Liver (tissue), 9 donors: ENCODE results near the gene STRIP2. TPM values are rescaled to one million over a fixed set of nuclear protein-coding genes. Genes with fewer than 3 reads are reported as not detected.

Experiments used
- DNase-seq: peaks from one replicate; pipeline ENCODE4 v3.0.0-alpha.2; 2017; ENCODE audit warnings: low spot score
- H3K27ac ChIP-seq, 2 donors: one replicate each; pipeline ENCODE4 v1.7.0; 2013; ENCODE audit warnings: inconsistent platforms in 2 of 2, low read length in 2 of 2, control low read depth in 1 of 2, low read depth in 1 of 2, mild to moderate bottlenecking in 1 of 2
- H3K27me3 ChIP-seq, 4 donors: one replicate each; pipeline versions ENCODE4 v1.6.1 to v1.7.0; 2013; ENCODE audit warnings: low read length in 3 of 4, inconsistent platforms in 1 of 4, mild to moderate bottlenecking in 1 of 4, moderate library complexity in 1 of 4; ENCODE audit not compliant: control insufficient read depth in 4 of 4, insufficient read depth in 4 of 4
- H3K36me3 ChIP-seq, 4 donors: one replicate each; pipeline versions ENCODE4 v1.6.1 to v1.7.0; 2013; ENCODE audit warnings: low read length in 3 of 4, mild to moderate bottlenecking in 3 of 4, low read depth in 1 of 4, moderate library complexity in 1 of 4; ENCODE audit not compliant: control insufficient read depth in 4 of 4, insufficient read depth in 3 of 4
- H3K4me1 ChIP-seq, 4 donors: one replicate each; pipeline versions ENCODE4 v1.6.1 to v1.7.0; 2013; ENCODE audit warnings: low read length in 3 of 4, mild to moderate bottlenecking in 3 of 4, moderate library complexity in 1 of 4; ENCODE audit not compliant: control insufficient read depth in 4 of 4, insufficient read depth in 4 of 4
- H3K4me3 ChIP-seq, 3 donors: one replicate each; pipeline versions ENCODE4 v1.6.1 to v1.7.0; 2013; ENCODE audit warnings: low read length in 3 of 3, control low read depth in 1 of 3, low read depth in 1 of 3, mild to moderate bottlenecking in 1 of 3
- H3K9ac ChIP-seq, 2 donors: one replicate each; pipeline ENCODE4 v1.7.0; 2013; ENCODE audit warnings: low read length in 2 of 2, mild to moderate bottlenecking in 2 of 2, moderate library complexity in 2 of 2, control low read depth in 1 of 2, low read depth in 1 of 2
- H3K9me3 ChIP-seq, 4 donors: one replicate each; pipeline versions ENCODE4 v1.6.1 to v1.7.0; 2013; ENCODE audit warnings: low read length in 3 of 4; ENCODE audit not compliant: control insufficient read depth in 4 of 4
- EGR1 ChIP-seq, 2 donors: IDR thresholded peaks; 2 replicates each; pipeline ENCODE4 v1.6.1; 2016 to 2018; ENCODE audit warnings: antibody characterized with exemption in 2 of 2, low read depth in 2 of 2
- FOXA1 ChIP-seq: IDR thresholded peaks from 2 replicates; pipeline ENCODE4 v1.6.1; 2016; ENCODE audit warnings: antibody characterized with exemption
- FOXA2 ChIP-seq: IDR thresholded peaks from 2 replicates; pipeline ENCODE4 v1.6.1; 2016; ENCODE audit warnings: antibody characterized with exemption
- GABPA ChIP-seq, 2 donors: IDR thresholded peaks in 1 of 2; conservative IDR thresholded peaks in 1 of 2; 2 replicates each; pipeline ENCODE4 v1.6.1; 2016; ENCODE audit warnings: antibody characterized with exemption in 2 of 2, mild to moderate bottlenecking in 1 of 2, moderate library complexity in 1 of 2
- HNF4A ChIP-seq, 2 donors: conservative IDR thresholded peaks; 2 replicates each; pipeline ENCODE4 v1.6.1; 2016; ENCODE audit warnings: antibody characterized with exemption in 2 of 2, mild to moderate bottlenecking in 2 of 2
- HNF4G ChIP-seq: IDR thresholded peaks from 2 replicates; pipeline ENCODE4 v1.6.1; 2016; ENCODE audit warnings: antibody characterized with exemption
- JUND ChIP-seq, 2 donors: IDR thresholded peaks; 2 replicates each; pipeline ENCODE4 v1.6.1; 2016; ENCODE audit warnings: antibody characterized with exemption in 2 of 2
- NR2F2 ChIP-seq: IDR thresholded peaks from 2 replicates; pipeline ENCODE4 v1.6.1; 2016; ENCODE audit warnings: antibody characterized with exemption
- RAD21 ChIP-seq, 2 donors: IDR thresholded peaks; 2 replicates each; pipeline ENCODE4 v1.6.1; 2016; ENCODE audit warnings: antibody characterized with exemption in 2 of 2, mild to moderate bottlenecking in 2 of 2
- RXRA ChIP-seq, 2 donors: IDR thresholded peaks; 2 replicates each; pipeline ENCODE4 v1.6.1; 2017 to 2018; ENCODE audit warnings: antibody characterized with exemption in 2 of 2, mild to moderate bottlenecking in 1 of 2
- SP1 ChIP-seq: IDR thresholded peaks from 2 replicates; pipeline ENCODE4 v1.6.1; 2018; ENCODE audit warnings: antibody characterized with exemption, mild to moderate bottlenecking
- YY1 ChIP-seq: IDR thresholded peaks from 2 replicates; pipeline ENCODE4 v1.6.1; 2016; ENCODE audit warnings: antibody characterized with exemption, mild to moderate bottlenecking
- WGBS: extraction: QIAGEN DNeasy Blood & Tissue Kit; methylation state at CpG from one replicate; pipeline ENCODE4 v1.1.7; 2013; 5-methylcytosine and 5-hydroxymethylcytosine counted together
- polyA plus RNA-seq, 2 donors: library from polyadenylated mRNA; stranded (reverse) in 1 of 2; unstranded in 1 of 2; fragments of 200-250 nt in 1 of 2; fragments of >200 nt in 1 of 2; fragmentation: Nextera tagmentation in 1 of 2; extraction: Ambion mirVana in 1 of 2; gene quantifications; one replicate each; pipeline versions ENCODE4 v1.2.1 to v1.2.3, GENCODE V29; 2013 to 2015
- total RNA-seq, 2 donors: library from RNA; depleted of rRNA; stranded (reverse); fragments of >200 nt; gene quantifications; one replicate each; pipeline ENCODE4 v1.2.3, GENCODE V29; 2014
- TF ChIP-seq, protein P1 (sequence below): fragments of 150-350 bp; IDR thresholded peaks from 2 replicates; pipeline ENCODE4 v1.5.1; 2017; ENCODE audit warnings: improper control_type of control experiment, low read depth, low read length; ENCODE audit not compliant: missing input control
- TF ChIP-seq, protein P2 (sequence below): IDR thresholded peaks from 2 replicates; pipeline ENCODE4 v1.6.1; 2016; ENCODE audit warnings: antibody characterized with exemption
- TF ChIP-seq, protein P3 (sequence below): IDR thresholded peaks from 2 replicates; pipeline ENCODE4 v1.6.1; 2016; ENCODE audit warnings: antibody characterized with exemption, mild to moderate bottlenecking
- TF ChIP-seq, protein P4 (sequence below): IDR thresholded peaks from 2 replicates; pipeline ENCODE4 v1.6.1; 2016; ENCODE audit warnings: antibody characterized with exemption
- donor health status: healthy.
- donor health status: healthy.
- donor health status: healthy.
- donor health status: healthy.
- donor health status: healthy.

The STRIP2 gene
- total and polyA plus RNA-seq, 4 donors = 0.18 to 4.8 (median 0.35) TPM

DNA sequence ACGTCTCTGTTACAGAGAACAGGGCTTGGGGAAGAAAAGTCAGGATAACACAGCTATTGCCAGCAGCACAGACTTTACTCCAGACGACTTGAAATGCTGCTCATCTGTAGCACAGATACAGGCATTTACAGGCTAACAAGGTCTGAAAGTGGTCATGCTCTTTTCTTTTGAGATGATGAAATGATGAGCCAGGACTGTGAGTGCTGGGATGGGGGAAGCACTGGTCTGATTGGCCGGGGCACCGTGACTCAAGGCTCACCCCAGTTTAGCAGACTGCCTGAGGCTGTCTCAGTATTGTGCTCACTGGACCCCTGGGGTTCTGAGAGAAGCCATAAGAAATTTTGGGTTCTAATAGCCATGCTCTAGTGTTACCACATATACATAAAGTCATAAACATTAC lies 80.5 kb downstream of the STRIP2 start:
- H3K36me3 ChIP-seq = no peaks in the 10 kb centered on the region
- no peak overlapping the region for H3K4me3 ChIP-seq
- WGBS = 65% methylated on average over 4 of the region's 4 CpGs
- H3K9me3 ChIP-seq = no peaks in the 10 kb centered on the region
- H3K27ac ChIP-seq = no peak overlapping the region
- no peak overlapping the region for H3K9ac ChIP-seq
- TF ChIP-seq HNF4A (conservative IDR thresholded peaks at IDR 0.05) (no peak), GABPA (IDR thresholded peaks at IDR 0.05 in 1 of 2, conservative IDR thresholded peaks at IDR 0.05 in 1 of 2) (no peak)
- TF ChIP-seq, protein P1, sequence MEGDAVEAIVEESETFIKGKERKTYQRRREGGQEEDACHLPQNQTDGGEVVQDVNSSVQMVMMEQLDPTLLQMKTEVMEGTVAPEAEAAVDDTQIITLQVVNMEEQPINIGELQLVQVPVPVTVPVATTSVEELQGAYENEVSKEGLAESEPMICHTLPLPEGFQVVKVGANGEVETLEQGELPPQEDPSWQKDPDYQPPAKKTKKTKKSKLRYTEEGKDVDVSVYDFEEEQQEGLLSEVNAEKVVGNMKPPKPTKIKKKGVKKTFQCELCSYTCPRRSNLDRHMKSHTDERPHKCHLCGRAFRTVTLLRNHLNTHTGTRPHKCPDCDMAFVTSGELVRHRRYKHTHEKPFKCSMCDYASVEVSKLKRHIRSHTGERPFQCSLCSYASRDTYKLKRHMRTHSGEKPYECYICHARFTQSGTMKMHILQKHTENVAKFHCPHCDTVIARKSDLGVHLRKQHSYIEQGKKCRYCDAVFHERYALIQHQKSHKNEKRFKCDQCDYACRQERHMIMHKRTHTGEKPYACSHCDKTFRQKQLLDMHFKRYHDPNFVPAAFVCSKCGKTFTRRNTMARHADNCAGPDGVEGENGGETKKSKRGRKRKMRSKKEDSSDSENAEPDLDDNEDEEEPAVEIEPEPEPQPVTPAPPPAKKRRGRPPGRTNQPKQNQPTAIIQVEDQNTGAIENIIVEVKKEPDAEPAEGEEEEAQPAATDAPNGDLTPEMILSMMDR = no peak
- TF ChIP-seq, protein P2, sequence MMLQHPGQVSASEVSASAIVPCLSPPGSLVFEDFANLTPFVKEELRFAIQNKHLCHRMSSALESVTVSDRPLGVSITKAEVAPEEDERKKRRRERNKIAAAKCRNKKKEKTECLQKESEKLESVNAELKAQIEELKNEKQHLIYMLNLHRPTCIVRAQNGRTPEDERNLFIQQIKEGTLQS = no peak
- TF ChIP-seq, protein P3, sequence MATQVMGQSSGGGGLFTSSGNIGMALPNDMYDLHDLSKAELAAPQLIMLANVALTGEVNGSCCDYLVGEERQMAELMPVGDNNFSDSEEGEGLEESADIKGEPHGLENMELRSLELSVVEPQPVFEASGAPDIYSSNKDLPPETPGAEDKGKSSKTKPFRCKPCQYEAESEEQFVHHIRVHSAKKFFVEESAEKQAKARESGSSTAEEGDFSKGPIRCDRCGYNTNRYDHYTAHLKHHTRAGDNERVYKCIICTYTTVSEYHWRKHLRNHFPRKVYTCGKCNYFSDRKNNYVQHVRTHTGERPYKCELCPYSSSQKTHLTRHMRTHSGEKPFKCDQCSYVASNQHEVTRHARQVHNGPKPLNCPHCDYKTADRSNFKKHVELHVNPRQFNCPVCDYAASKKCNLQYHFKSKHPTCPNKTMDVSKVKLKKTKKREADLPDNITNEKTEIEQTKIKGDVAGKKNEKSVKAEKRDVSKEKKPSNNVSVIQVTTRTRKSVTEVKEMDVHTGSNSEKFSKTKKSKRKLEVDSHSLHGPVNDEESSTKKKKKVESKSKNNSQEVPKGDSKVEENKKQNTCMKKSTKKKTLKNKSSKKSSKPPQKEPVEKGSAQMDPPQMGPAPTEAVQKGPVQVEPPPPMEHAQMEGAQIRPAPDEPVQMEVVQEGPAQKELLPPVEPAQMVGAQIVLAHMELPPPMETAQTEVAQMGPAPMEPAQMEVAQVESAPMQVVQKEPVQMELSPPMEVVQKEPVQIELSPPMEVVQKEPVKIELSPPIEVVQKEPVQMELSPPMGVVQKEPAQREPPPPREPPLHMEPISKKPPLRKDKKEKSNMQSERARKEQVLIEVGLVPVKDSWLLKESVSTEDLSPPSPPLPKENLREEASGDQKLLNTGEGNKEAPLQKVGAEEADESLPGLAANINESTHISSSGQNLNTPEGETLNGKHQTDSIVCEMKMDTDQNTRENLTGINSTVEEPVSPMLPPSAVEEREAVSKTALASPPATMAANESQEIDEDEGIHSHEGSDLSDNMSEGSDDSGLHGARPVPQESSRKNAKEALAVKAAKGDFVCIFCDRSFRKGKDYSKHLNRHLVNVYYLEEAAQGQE = no peak
- DNase-seq = no peak
- no peaks in the 10 kb centered on the region for H3K27me3 ChIP-seq
- no peaks in the 10 kb centered on the region for H3K4me1 ChIP-seq

DNA sequence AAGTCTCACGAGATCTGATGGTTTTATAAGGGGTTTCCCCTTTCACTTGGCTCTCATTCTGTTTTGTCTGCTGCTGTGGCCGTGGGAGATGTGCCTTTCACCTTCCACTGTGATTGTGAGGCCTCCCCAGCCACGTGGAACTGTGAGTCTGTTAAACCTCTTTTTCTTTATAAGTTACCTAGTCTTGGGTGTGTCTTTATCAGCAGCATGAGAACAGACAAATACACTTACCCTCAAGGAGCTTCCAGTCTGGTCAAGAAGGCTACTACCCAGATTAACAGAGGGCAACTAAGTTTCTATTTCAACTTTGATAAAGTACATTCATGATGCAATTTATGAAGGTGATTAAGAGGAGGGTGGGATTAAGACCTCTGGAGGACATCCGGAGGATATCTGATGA lies 81.1 kb downstream of the STRIP2 start:
- no peak for TF ChIP-seq JUND (IDR thresholded peaks at IDR 0.05)
- Histone ChIP-seq H3K36me3 (no peaks in the 10 kb centered on the region), H3K27ac (no peak overlapping the region), H3K4me3 (no peak overlapping the region), H3K9me3 (no peaks in the 10 kb centered on the region), H3K4me1 (no peaks in the 10 kb centered on the region), H3K27me3 (no peaks in the 10 kb centered on the region), H3K9ac (no peak overlapping the region)
- DNase-seq = no peak
- WGBS = 77% methylated on average over 4 of the region's 4 CpGs

DNA sequence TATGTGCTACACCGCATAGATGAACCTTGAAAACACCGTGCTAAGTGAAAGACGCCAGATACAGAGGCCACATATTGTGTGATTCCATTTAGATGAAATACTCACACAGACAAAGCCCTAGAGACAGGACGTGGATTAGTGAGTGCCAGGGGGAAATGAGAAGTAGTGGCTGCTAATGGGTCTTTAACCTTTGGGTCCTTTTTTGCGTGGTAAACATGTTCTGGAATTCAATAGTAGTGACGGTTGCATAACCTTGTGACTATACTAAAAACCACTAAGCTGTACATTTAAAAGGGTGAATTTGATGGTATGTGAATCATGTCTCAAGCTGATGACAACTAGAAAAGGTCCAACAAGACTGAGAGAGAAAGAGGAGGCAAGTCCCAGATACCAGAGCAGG lies 83.7 kb downstream of the STRIP2 start:
- no peaks in the 10 kb centered on the region for H3K4me1 ChIP-seq
- TF ChIP-seq SP1 (no peak), FOXA2 (no peak), YY1 (no peak), GABPA (IDR thresholded peaks at IDR 0.05 in 1 of 2, conservative IDR thresholded peaks at IDR 0.05 in 1 of 2) (no peak), NR2F2 (no peak), HNF4A (conservative IDR thresholded peaks at IDR 0.05) (no peak), EGR1 (IDR thresholded peaks at IDR 0.05; ENCODE audit: low read depth in 2 of 2) (no peak), RXRA (IDR thresholded peaks at IDR 0.05) (no peak), FOXA1 (no peak), RAD21 (IDR thresholded peaks at IDR 0.05) (no peak), HNF4G (no peak), JUND (IDR thresholded peaks at IDR 0.05) (no peak)
- TF ChIP-seq, protein P4, sequence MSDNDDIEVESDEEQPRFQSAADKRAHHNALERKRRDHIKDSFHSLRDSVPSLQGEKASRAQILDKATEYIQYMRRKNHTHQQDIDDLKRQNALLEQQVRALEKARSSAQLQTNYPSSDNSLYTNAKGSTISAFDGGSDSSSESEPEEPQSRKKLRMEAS = no peak
- TF ChIP-seq, protein P3 = no peak
- TF ChIP-seq, protein P2 = no peak
- TF ChIP-seq, protein P1 = no peak
- no peak overlapping the region for H3K27ac ChIP-seq
- no peak overlapping the region for H3K9ac ChIP-seq
- H3K27me3 ChIP-seq = no peaks in the 10 kb centered on the region
- DNase-seq = no peak
- H3K4me3 ChIP-seq = no peak overlapping the region
- H3K9me3 ChIP-seq = no peaks in the 10 kb centered on the region
- H3K36me3 ChIP-seq = no peaks in the 10 kb centered on the region
- 77% methylated on average over 6 of the region's 6 CpGs for WGBS
